Iris pigment epithelial cell (primary cell): ENCODE measurements around the gene RRP1.

Experiments used
- DNase-seq: peaks from one replicate; pipeline ENCODE4 v3.0.0-alpha.2; 2011; ENCODE audit warnings: low read depth

Gene RRP1

GRCh38 chr21:43789276-43790009 is at the start of gene RRP1:
TSS of gene RRP1 (plus strand) at chr21:43789577. CDS start at chr21:43789630, 53 bp downstream.
- DNase-seq: peak; percentile 82

- DNase-seq: no peak
These were observed 49.5 kb upstream of the RRP1 start for GRCh38 chr21:43739621-43740435.

- DNase-seq: peak; percentile 50
These were observed 48.8 kb upstream of the RRP1 start for GRCh38 chr21:43740497-43741156.

GRCh38 chr21:43741423-43742096 is 47.8 kb upstream of the RRP1 start:
- no peak for DNase-seq

GRCh38 chr21:43743947-43744346 is 45.4 kb upstream of the RRP1 start:
- DNase-seq: no peak

- no peak for DNase-seq
These were observed 44.7 kb upstream of the RRP1 start for GRCh38 chr21:43744725-43745124.

- DNase-seq: no peak
These were observed 43.4 kb upstream of the RRP1 start for GRCh38 chr21:43745772-43746517.

GRCh38 chr21:43748622-43749021 is 40.8 kb upstream of the RRP1 start:
- DNase-seq: no peak

- DNase-seq: no peak
These were observed 39.6 kb upstream of the RRP1 start for GRCh38 chr21:43749651-43750262.

GRCh38 chr21:43750339-43751033 is 38.9 kb upstream of the RRP1 start:
- no peak for DNase-seq

GRCh38 chr21:43751955-43752591 is 37.3 kb upstream of the RRP1 start:
- DNase-seq: no peak

GRCh38 chr21:43752758-43753438 is 36.5 kb upstream of the RRP1 start:
- DNase-seq: no peak

- no peak for DNase-seq
These were observed 36.0 kb upstream of the RRP1 start for GRCh38 chr21:43753439-43753799.

GRCh38 chr21:43754948-43755781 is 34.2 kb upstream of the RRP1 start:
- no peak for DNase-seq

GRCh38 chr21:43755820-43756594 is 33.4 kb upstream of the RRP1 start:
- DNase-seq: no peak

- no peak for DNase-seq
These were observed 31.8 kb upstream of the RRP1 start for GRCh38 chr21:43757601-43758000.

- DNase-seq: peak; percentile 88
These were observed 31.2 kb upstream of the RRP1 start for GRCh38 chr21:43758111-43758641.
